HT-29 (cell line): ENCODE measurements around the gene RADIL. TPM values are rescaled to one million over a fixed set of nuclear protein-coding genes. Genes with fewer than 3 reads are reported as not detected.
"Not testable (repeated sequence)": the region's sequence is repeated elsewhere in the genome, so short reads cannot be mapped to it uniquely, and the experiment has no call there.

Source experiments
- DNase-seq: peaks from one replicate; pipeline ENCODE4 v3.0.0-alpha.2; 2015; ENCODE audit warnings: low spot score
- total RNA-seq: library from RNA; depleted of rRNA; stranded (reverse); fragments of >200 nt; shearing (Covaris generic); gene quantifications from 2 replicates; pipeline ENCODE4 v1.2.3, GENCODE V29; 2014

RADIL gene
- total RNA-seq, 1 experiment from 2014 or later = not detected

DNA sequence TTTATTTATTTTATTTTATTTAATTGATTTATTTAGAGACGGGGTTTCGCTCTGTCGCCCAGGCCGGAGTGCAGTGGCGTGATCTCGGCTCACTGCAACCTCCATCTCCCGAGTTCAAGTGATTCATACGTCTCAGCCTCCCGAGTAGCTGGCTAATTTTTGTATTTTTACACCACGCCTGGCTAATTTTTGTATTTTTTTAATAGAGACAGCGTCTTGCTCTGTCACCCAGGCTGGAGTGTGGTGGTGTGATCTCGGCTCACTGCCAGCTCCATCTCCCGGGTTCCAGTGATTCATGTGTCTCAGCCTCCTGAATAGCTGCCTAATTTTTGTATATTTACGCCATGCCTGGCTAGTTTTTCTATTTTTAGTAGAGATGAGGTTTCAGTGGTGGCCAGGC, 73.8 kb downstream of the RADIL start:
- no peak for DNase-seq

- no peak for DNase-seq
Observed at GRCh38 chr7:4809091-4809591, 74.4 kb downstream of the RADIL start.

GRCh38 chr7:4808565-4808964, 75.0 kb downstream of the RADIL start:
- DNase-seq = no peak

- no peak for DNase-seq
Observed at GRCh38 chr7:4808026-4808425, 75.5 kb downstream of the RADIL start.

GRCh38 chr7:4807598-4808016, 75.9 kb downstream of the RADIL start:
- DNase-seq = no peak

DNA sequence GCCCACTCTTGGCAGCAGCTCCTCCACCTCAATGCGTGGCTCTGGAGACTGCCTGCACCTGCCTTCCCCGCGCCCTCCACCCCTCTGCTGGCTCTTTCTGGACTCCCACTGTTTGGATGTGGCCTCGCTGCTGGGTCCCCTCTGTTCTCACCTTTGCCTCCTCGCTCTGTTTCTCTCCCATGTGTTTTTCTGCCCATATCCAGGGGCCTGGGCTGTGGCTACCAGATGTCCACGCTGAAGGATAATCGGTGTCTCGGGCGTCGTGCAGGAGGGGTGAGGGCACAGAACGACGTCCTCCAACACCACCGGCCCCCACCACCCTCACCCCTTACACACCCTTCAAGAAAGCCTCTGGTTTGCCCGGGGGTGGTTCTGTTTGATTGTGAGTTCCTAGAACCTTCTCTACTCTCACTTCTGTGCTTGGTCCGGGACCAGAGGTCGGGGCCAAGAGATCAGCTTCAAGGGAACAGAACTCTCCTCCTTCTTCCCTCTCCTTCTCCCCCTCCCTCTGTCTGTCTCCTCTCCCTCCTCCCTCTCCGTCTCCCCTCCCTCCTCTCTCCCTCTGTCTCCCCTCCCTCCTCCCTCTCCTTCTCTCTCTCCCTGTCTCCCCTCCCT, 76.4 kb downstream of the RADIL start:
- no peak for DNase-seq

- DNase-seq = no peak
Observed at GRCh38 chr7:4805984-4806300, 77.6 kb downstream of the RADIL start.

- no peak for DNase-seq
Observed at GRCh38 chr7:4805110-4805983, 78.2 kb downstream of the RADIL start.

GRCh38 chr7:4803397-4804241, 79.9 kb downstream of the RADIL start:
- no peak for DNase-seq

DNA sequence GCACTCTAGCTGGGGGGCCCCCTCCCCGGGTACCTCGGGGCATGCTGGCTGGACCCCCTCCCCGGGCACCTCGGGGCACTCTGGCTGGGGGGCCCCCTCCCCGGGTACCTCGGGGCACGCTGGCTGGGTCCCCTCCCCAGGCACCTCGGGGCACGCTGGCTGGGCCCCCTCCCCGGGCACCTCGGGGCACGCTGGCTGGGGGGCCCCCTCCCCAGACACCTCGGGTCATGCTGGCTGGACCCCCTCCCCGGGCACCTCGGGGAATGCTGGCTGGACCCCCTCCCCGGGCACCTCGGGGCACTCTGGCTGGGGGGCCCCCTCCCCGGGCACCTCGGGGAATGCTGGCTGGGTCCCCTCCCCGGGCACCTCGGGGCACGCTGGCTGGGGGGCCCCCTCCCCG, 80.9 kb downstream of the RADIL start:
- DNase-seq = not testable (repeated sequence)

DNA sequence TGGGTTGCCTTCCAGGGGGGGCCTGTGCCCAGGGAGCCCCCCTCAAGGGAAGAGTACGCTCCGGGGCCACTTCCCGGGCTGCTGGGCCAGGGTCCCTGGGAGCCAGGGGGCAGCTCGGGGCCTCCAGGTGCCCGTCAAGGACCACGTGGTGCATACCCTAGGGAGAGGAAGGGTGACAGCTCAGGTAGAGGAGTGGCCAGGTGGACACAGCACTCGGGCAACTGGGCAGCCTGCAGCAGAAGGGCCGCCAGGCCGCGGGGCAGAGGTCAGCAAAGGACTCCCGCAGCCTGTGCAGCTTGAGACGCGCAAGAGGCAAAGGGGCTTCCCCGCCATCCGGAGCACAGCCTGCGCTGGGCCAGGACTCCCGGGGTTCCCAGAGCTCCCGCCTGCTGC, 81.7 kb downstream of the RADIL start:
- DNase-seq = no peak

GRCh38 chr7:4800926-4801838, 82.3 kb downstream of the RADIL start:
- no peak for DNase-seq

GRCh38 chr7:4800487-4800886, 83.0 kb downstream of the RADIL start:
- DNase-seq = no peak

GRCh38 chr7:4799508-4800268, 83.8 kb downstream of the RADIL start:
- DNase-seq = no peak

GRCh38 chr7:4798706-4799235, 84.7 kb downstream of the RADIL start:
- DNase-seq = no peak

GRCh38 chr7:4797858-4798705, 85.4 kb downstream of the RADIL start:
- DNase-seq = peak; percentile 32

GRCh38 chr7:4796453-4796852, 87.1 kb downstream of the RADIL start:
- no peak for DNase-seq

GRCh38 chr7:4794591-4795350, 88.7 kb downstream of the RADIL start:
- no peak for DNase-seq
